Retina (tissue), 1 donor: ENCODE data around the gene OGFOD1.

Source experiments
- DNase-seq: peaks from one replicate; pipeline ENCODE4 v3.0.0-alpha.2; 2016

Gene OGFOD1

GRCh38 chr16:56450986-56451752 lies at the start of gene OGFOD1, which contains the start of gene NUDT21:
Gene OGFOD1, plus strand, starts transcription at chr16:56451554. Its CDS starts 59 bp downstream, at chr16:56451613.
Gene NUDT21, minus strand, starts transcription at chr16:56451332. Its CDS starts 130 bp downstream, at chr16:56451202.
- peak; percentile 95 for DNase-seq

- DNase-seq = no peak
These were observed 45.2 kb upstream of the OGFOD1 start for GRCh38 chr16:56405977-56406672.

- no peak for DNase-seq
These were observed 42.8 kb upstream of the OGFOD1 start for GRCh38 chr16:56408379-56409098.

GRCh38 chr16:56409195-56409594 lies 42.2 kb upstream of the OGFOD1 start:
- no peak for DNase-seq

- no peak for DNase-seq
These were observed 40.2 kb upstream of the OGFOD1 start for GRCh38 chr16:56411123-56411522.

- no peak for DNase-seq
These were observed 39.7 kb upstream of the OGFOD1 start for GRCh38 chr16:56411624-56412023.

GRCh38 chr16:56413381-56413780 lies 38.0 kb upstream of the OGFOD1 start:
- no peak for DNase-seq

GRCh38 chr16:56414366-56414765 lies 37.0 kb upstream of the OGFOD1 start:
- no peak for DNase-seq

GRCh38 chr16:56415875-56416274 lies 35.5 kb upstream of the OGFOD1 start:
- DNase-seq = no peak

GRCh38 chr16:56417138-56417537 lies 34.2 kb upstream of the OGFOD1 start:
- DNase-seq = no peak

GRCh38 chr16:56419740-56420548 lies 31.4 kb upstream of the OGFOD1 start:
- DNase-seq = no peak

- DNase-seq = no peak
These were observed 30.7 kb upstream of the OGFOD1 start for GRCh38 chr16:56420613-56421012.

- no peak for DNase-seq
These were observed 30.0 kb upstream of the OGFOD1 start for GRCh38 chr16:56421313-56421712.

GRCh38 chr16:56421976-56422669 lies 29.2 kb upstream of the OGFOD1 start:
- no peak for DNase-seq

- no peak for DNase-seq
These were observed 28.4 kb upstream of the OGFOD1 start for GRCh38 chr16:56422896-56423441.

GRCh38 chr16:56423584-56424403 lies 27.6 kb upstream of the OGFOD1 start:
- DNase-seq = peak; percentile 3

- DNase-seq = peak; percentile 43
These were observed 27.0 kb upstream of the OGFOD1 start for GRCh38 chr16:56424404-56424764.

GRCh38 chr16:56424791-56425438 lies 26.4 kb upstream of the OGFOD1 start:
- peak; percentile 68 for DNase-seq

- peak; percentile 59 for DNase-seq
These were observed 25.9 kb upstream of the OGFOD1 start, which contains the start of gene AMFR for GRCh38 chr16:56425439-56425832. Gene AMFR, minus strand, starts transcription at chr16:56425545. Its CDS starts 218 bp downstream, at chr16:56425327.

GRCh38 chr16:56426585-56426984 lies 24.8 kb upstream of the OGFOD1 start:
- DNase-seq = no peak
